ENCODE data around the gene DOCK2. TPM values are rescaled to one million over a fixed set of nuclear protein-coding genes. Genes with fewer than 3 reads are reported as not detected.

DOCK2 gene
- total and polyA plus RNA-seq, 9 of the 15 experiments (the other 6 are each of a cell fraction or from before 2014, with no cell fraction given) = 4.5 to 42.6 (median 20.5) TPM

- no peak for TF ChIP-seq PHF21A (IDR thresholded peaks at IDR 0.05; ENCODE audit: borderline replicate concordance, low read depth)
- TF ChIP-seq ZKSCAN1 (IDR thresholded peaks at IDR 0.05; ENCODE audit: low read depth, low read length) = no peak
- no peak for TF ChIP-seq MCM5 (IDR thresholded peaks at IDR 0.05; ENCODE audit: low read depth)
- 0 out of 2 replicates have a peak, but pooled peaks have one; percentile 39 for TF ChIP-seq GATAD2B (IDR thresholded peaks at IDR 0.05; ENCODE audit: borderline replicate concordance)
- TF ChIP-seq ZNF41 (CRISPR knock-in tag; conservative IDR thresholded peaks at IDR 0.05) = no peak
- peak; percentile 73 for TF ChIP-seq LEF1 (IDR thresholded peaks at IDR 0.05)
- TF ChIP-seq PHF20 (IDR thresholded peaks at IDR 0.05; ENCODE audit: partially characterized antibody) = no peak
- TF ChIP-seq RBFOX2 (IDR thresholded peaks at IDR 0.05; ENCODE audit: low read depth, low read length) = no peak
- TF ChIP-seq MBD2 (IDR thresholded peaks at IDR 0.05; ENCODE audit: borderline replicate concordance, low read depth) = peak; percentile 39; the same call in 1 of the 2 replicates
- TF ChIP-seq EP400 (IDR thresholded peaks at IDR 0.05) = no peak; the same call in 1 of the 2 replicates
- TF ChIP-seq ZNF766 (CRISPR knock-in tag; conservative IDR thresholded peaks at IDR 0.05) = peak; percentile 80
- no peak for TF ChIP-seq TBP (optimal IDR thresholded peaks at IDR 0.05; ENCODE audit: low read depth, low read length)
- TF ChIP-seq TAF15 (IDR thresholded peaks at IDR 0.05; ENCODE audit: low read depth, low read length) = no peak
- peak; percentile 52 for TF ChIP-seq FOSL1 (tag; conservative IDR thresholded peaks at IDR 0.05)
- TF ChIP-seq MAZ (CRISPR knock-in tag; conservative IDR thresholded peaks at IDR 0.05 in 1 of 2, IDR thresholded peaks at IDR 0.05 in 1 of 2) = peak in 1 of 2 experiments; percentile 73; a peak in 3 of 4 replicates
- TF ChIP-seq ZNF165 (CRISPR knock-in tag; IDR thresholded peaks at IDR 0.05; ENCODE audit: borderline replicate concordance) = no peak
- peak; percentile 81 for TF ChIP-seq NFIC (IDR thresholded peaks at IDR 0.05)
- TF ChIP-seq CHAMP1 (IDR thresholded peaks at IDR 0.05) = 0 out of 2 replicates have a peak, but pooled peaks have one; percentile 41
- TF ChIP-seq MCM7 (IDR thresholded peaks at IDR 0.05) = no peak
- TF ChIP-seq RAD51 (IDR thresholded peaks at IDR 0.05; ENCODE audit: borderline replicate concordance, low read depth) = no peak
- TF ChIP-seq E2F5 (CRISPR knock-in tag; IDR thresholded peaks at IDR 0.05) = no peak
- TF ChIP-seq TCFL5 (CRISPR knock-in tag; conservative IDR thresholded peaks at IDR 0.05) = no peak
- TF ChIP-seq HMGXB4 (CRISPR knock-in tag; IDR thresholded peaks at IDR 0.05) = no peak
- peak; percentile 91 for TF ChIP-seq DPF2 (IDR thresholded peaks at IDR 0.05)
Measured at GRCh38 chr5:169746147-169746694, 109.1 kb downstream of the DOCK2 start (continued).

All from K562 (cell line).